ENCODE measurements around the gene DAGLA. TPM values are rescaled to one million over a fixed set of nuclear protein-coding genes. Genes with fewer than 3 reads are reported as not detected.

Gene DAGLA
- total RNA-seq, 1 experiment from 2014 or later, result 10.1 TPM

GRCh38 chr11:61756452-61757212, 76.4 kb downstream of the DAGLA start:
- BruUV-seq (replicated peaks), result no TSS peak
- Histone ChIP-seq H3K9me2 (ENCODE audit: insufficient read depth) (no peaks in the 10 kb centered on the region), H2AFZ (peak overlapping the region; percentile 75), H3K27ac (peak overlapping the region; percentile 68), H4K20me1 (ENCODE audit: insufficient read depth) (no peaks in the 10 kb centered on the region), H3K36me3 (ENCODE audit: low read depth) (no peaks in the 10 kb centered on the region), H3K4me1 (replicated peaks; ENCODE audit: insufficient read depth) (peaks cover 22% of the 10 kb centered on the region), H3K9me3 (ENCODE audit: insufficient read depth, low read depth) (no peaks in the 10 kb centered on the region), H3F3A (ENCODE audit: insufficient read depth, low read depth) (peaks cover 6% of the 10 kb centered on the region; the same call in 1 of the 2 replicates), H3K79me2 (ENCODE audit: low read depth) (no peaks in the 10 kb centered on the region; the same call in 1 of the 2 replicates), H3K4me3 (no peak overlapping the region; the same call in 1 of the 2 replicates), H3K4me2 (peak overlapping the region; percentile 74), H3K27me3 (ENCODE audit: insufficient read depth, low read depth) (no peaks in the 10 kb centered on the region)
- ChIA-PET CTCF (no interaction called here), POLR2A (ENCODE audit: unreplicated experiment) (no interaction called here)
- peak; percentile 42 to 79 for DNase-seq
- intact Hi-C loops (cut with micrococcal nuclease; ENCODE audit: unreplicated experiment), result no loop called here
- TF ChIP-seq CTCF (conservative IDR thresholded peaks at IDR 0.05) (no peak), EZH2 (IDR thresholded peaks at IDR 0.05; ENCODE audit: low read depth) (no peak)

GRCh38 chr11:61757213-61757862, 77.1 kb downstream of the DAGLA start:
- Histone ChIP-seq H3K79me2 (ENCODE audit: low read depth) (no peaks in the 10 kb centered on the region; the same call in 1 of the 2 replicates), H3K27me3 (ENCODE audit: insufficient read depth, low read depth) (no peaks in the 10 kb centered on the region), H3K9me2 (ENCODE audit: insufficient read depth) (no peaks in the 10 kb centered on the region), H3K4me2 (peak overlapping the region; percentile 74), H3K36me3 (ENCODE audit: low read depth) (no peaks in the 10 kb centered on the region), H3F3A (ENCODE audit: insufficient read depth, low read depth) (peaks cover 6% of the 10 kb centered on the region; the same call in 1 of the 2 replicates), H4K20me1 (ENCODE audit: insufficient read depth) (no peaks in the 10 kb centered on the region), H3K4me1 (replicated peaks; ENCODE audit: insufficient read depth) (peaks cover 22% of the 10 kb centered on the region), H3K4me3 (no peak overlapping the region), H3K9me3 (ENCODE audit: insufficient read depth, low read depth) (no peaks in the 10 kb centered on the region), H3K27ac (peak overlapping the region; percentile 68), H2AFZ (no peak overlapping the region)
- intact Hi-C loops (cut with micrococcal nuclease; ENCODE audit: unreplicated experiment), result no loop called here
- TF ChIP-seq EZH2 (IDR thresholded peaks at IDR 0.05; ENCODE audit: low read depth), result no peak
- TF ChIP-seq CTCF (conservative IDR thresholded peaks at IDR 0.05), result no peak
- DNase-seq, result no peak
- ChIA-PET CTCF (no interaction called here), POLR2A (ENCODE audit: unreplicated experiment) (no interaction called here)
- BruUV-seq (replicated peaks), result no TSS peak

- H3K27ac ChIP-seq, result no peak overlapping the region
- ChIA-PET POLR2A (ENCODE audit: unreplicated experiment) (no interaction called here), CTCF (no interaction called here)
- no peaks in the 10 kb centered on the region for H3K27me3 ChIP-seq (ENCODE audit: insufficient read depth, low read depth)
- intact Hi-C loops (cut with micrococcal nuclease; ENCODE audit: unreplicated experiment), result no loop called here
- no peak overlapping the region for H2AFZ ChIP-seq
- no peak for DNase-seq
- no peaks in the 10 kb centered on the region for H4K20me1 ChIP-seq (ENCODE audit: insufficient read depth)
- H3F3A ChIP-seq (ENCODE audit: insufficient read depth, low read depth), result peaks cover 6% of the 10 kb centered on the region; the same call in 1 of the 2 replicates
- BruUV-seq (replicated peaks), result no TSS peak
- H3K9me3 ChIP-seq (ENCODE audit: insufficient read depth, low read depth), result no peaks in the 10 kb centered on the region
- peaks cover 13% of the 10 kb centered on the region for H3K4me1 ChIP-seq (replicated peaks; ENCODE audit: insufficient read depth)
- TF ChIP-seq EZH2 (IDR thresholded peaks at IDR 0.05; ENCODE audit: low read depth) (no peak), CTCF (conservative IDR thresholded peaks at IDR 0.05) (no peak)
- H3K4me2 ChIP-seq, result no peak overlapping the region
- H3K9me2 ChIP-seq (ENCODE audit: insufficient read depth), result no peaks in the 10 kb centered on the region
- H3K36me3 ChIP-seq (ENCODE audit: low read depth), result no peaks in the 10 kb centered on the region
- H3K79me2 ChIP-seq (ENCODE audit: low read depth), result no peaks in the 10 kb centered on the region; the same call in 1 of the 2 replicates
- no peak overlapping the region for H3K4me3 ChIP-seq
These were observed 80.8 kb downstream of the DAGLA start for GRCh38 chr11:61760946-61761345.

All from PC-9 (cell line).